Endothelial cell of umbilical vein (primary cell): ENCODE results near the gene LSM2. TPM values are rescaled to one million over a fixed set of nuclear protein-coding genes. Genes with fewer than 3 reads are reported as not detected.

ENCODE experiments used
- BruUV-seq: library from RNA; stranded (reverse); fragments of 400-500 nt; replicated peaks from 2 replicates; lab custom pipeline; 2021; lab: Mats Ljungman, UMichigan
- CTCF ChIA-PET: fragments of 300-600, 350-600 bp; sonication (Branson Sonifier 250); formaldehyde crosslinking; loops from one replicate; lab custom pipeline; 2021; ENCODE audit warnings: antibody characterized with exemption, inconsistent platforms; lab: Charles Lee
- POLR2A ChIA-PET: fragments of 300-600, 350-600 bp; sonication (Branson Sonifier 250); formaldehyde crosslinking; loops from one replicate; lab custom pipeline; 2021; ENCODE audit warnings: antibody characterized with exemption, inconsistent platforms; lab: Charles Lee
- DNase-seq: peaks from one replicate; pipeline ENCODE4 v3.0.0-alpha.2; 2011; ENCODE audit warnings: low read depth, low spot score
- FAIRE-seq: peaks from 2 replicates; lab custom pipeline; 2011; peaks lifted over from hg19 to GRCh38; lab: Jason Lieb, UNC
- H2AFZ ChIP-seq: 2 replicates; pipeline ENCODE4 v1.6.0; 2012; ENCODE audit warnings: low read depth, low read length, control low read depth, inconsistent platforms
- H3K27ac ChIP-seq: 2 replicates; pipeline ENCODE4 v1.5.1; 2011; ENCODE audit warnings: low read depth, mild to moderate bottlenecking, control low read depth, low read length, moderate library complexity; ENCODE audit not compliant: insufficient read depth
- H3K27me3 ChIP-seq, 2 experiments: 2 replicates each; pipeline versions ENCODE4 v1.6.0 to v1.6.1; 2011; ENCODE audit warnings: low read length in 2 of 2, mixed read lengths in 1 of 2; ENCODE audit not compliant: control insufficient read depth in 2 of 2, insufficient read depth in 2 of 2
- H3K36me3 ChIP-seq, 2 experiments: 2 replicates in 1 of 2; 3 replicates in 1 of 2; pipeline ENCODE4 v1.5.1; 2011; ENCODE audit warnings: low read length in 2 of 2, mild to moderate bottlenecking in 1 of 2, moderate library complexity in 1 of 2; ENCODE audit not compliant: control insufficient read depth in 2 of 2, insufficient read depth in 2 of 2; ENCODE audit errors: extremely low read depth in 1 of 2
- H3K4me1 ChIP-seq: 3 replicates; pipeline ENCODE4 v1.5.1; 2011; ENCODE audit warnings: mild to moderate bottlenecking, low read length; ENCODE audit not compliant: control insufficient read depth, insufficient read depth; ENCODE audit errors: extremely low read depth
- H3K4me2 ChIP-seq: 2 replicates; pipeline ENCODE4 v1.6.1; 2011; ENCODE audit warnings: low read length, control low read depth, mixed read lengths; ENCODE audit not compliant: insufficient read depth
- H3K4me3 ChIP-seq, 3 experiments: fragments of 200-600 bp in 1 of 3; sonication (generic), shearing (Covaris generic) in 1 of 3; replicated peaks in 1 of 3; 2 replicates each; pipeline ENCODE4 v1.5.1; 2011 to 2016; ENCODE audit warnings: control low read depth in 3 of 3, low read length in 3 of 3, mild to moderate bottlenecking in 2 of 3, inconsistent platforms in 1 of 3, low read depth in 1 of 3, moderate library complexity in 1 of 3; ENCODE audit not compliant: insufficient read depth in 1 of 3
- H3K79me2 ChIP-seq: 2 replicates; pipeline ENCODE4 v1.6.0; 2012; ENCODE audit warnings: low read length, inconsistent platforms; ENCODE audit not compliant: control insufficient read depth, insufficient read depth
- H3K9ac ChIP-seq: replicated peaks from 2 replicates; pipeline ENCODE3; 2011; ENCODE audit warnings: low read length, control low read depth; ENCODE audit not compliant: insufficient read depth; ENCODE audit errors: extremely low read depth
- H3K9me1 ChIP-seq: replicated peaks from 3 replicates; pipeline ENCODE4 v1.6.0; 2011; ENCODE audit warnings: mild to moderate bottlenecking, low read length; ENCODE audit not compliant: control insufficient read depth, insufficient read depth; ENCODE audit errors: extremely low read depth
- H3K9me3 ChIP-seq: replicated peaks from 2 replicates; pipeline ENCODE4 v1.5.1; 2012; ENCODE audit warnings: low read length, inconsistent platforms; ENCODE audit not compliant: control insufficient read depth, insufficient read depth
- H4K20me1 ChIP-seq: replicated peaks from 2 replicates; pipeline ENCODE3; 2011; ENCODE audit warnings: mild to moderate bottlenecking, low read length; ENCODE audit not compliant: control insufficient read depth, insufficient read depth; ENCODE audit errors: extremely low read depth
- EZH2 ChIP-seq: IDR thresholded peaks from 2 replicates; pipeline ENCODE4 v1.6.1; 2012; ENCODE audit warnings: borderline replicate concordance, low read depth, mild to moderate bottlenecking, moderate library complexity, low read length, inconsistent platforms; ENCODE audit not compliant: severe bottlenecking
- FOS ChIP-seq: IDR thresholded peaks from 2 replicates; pipeline ENCODE4 v1.6.1; 2011; ENCODE audit warnings: mild to moderate bottlenecking, low read length, moderate library complexity, borderline replicate concordance; ENCODE audit not compliant: insufficient read depth
- GATA2 ChIP-seq: IDR thresholded peaks from 2 replicates; pipeline ENCODE4 v1.7.0; 2011; ENCODE audit warnings: low read depth, mild to moderate bottlenecking, moderate library complexity, mixed read lengths, low read length; ENCODE audit not compliant: insufficient read length, insufficient read depth
- MYC ChIP-seq: IDR thresholded peaks from one replicate; pipeline ENCODE4 v1.6.1; 2011; ENCODE audit warnings: mild to moderate bottlenecking, low read depth, low read length
- POLR2A ChIP-seq: IDR thresholded peaks from 2 replicates; pipeline ENCODE4 v1.6.1; 2012; ENCODE audit warnings: low read depth, mild to moderate bottlenecking, control low read depth, low read length
- POLR2AphosphoS5 ChIP-seq: IDR thresholded peaks from 2 replicates; pipeline ENCODE4 v1.6.1; 2012; ENCODE audit warnings: low read depth, mild to moderate bottlenecking, control low read depth, low read length, moderate library complexity; ENCODE audit not compliant: insufficient read depth
- dilution Hi-C: fragments of 300-500 bp; cut with MboI; formaldehyde crosslinking; loops from one replicate; pipeline ENCODE4 v1.15.0; 2019; ENCODE audit warnings: low sequenced_read_pairs; ENCODE audit not compliant: extremely low pct_ligation_motif_present
- intact Hi-C: fragments of 100-400 bp; cut with micrococcal nuclease; formaldehyde crosslinking; loops from one replicate; pipeline ENCODE4 v1.10.0; 2022
- polyA plus RNA-seq, 4 experiments: library from polyadenylated mRNA; depleted of rRNA in 3 of 4; stranded (reverse) in 3 of 4; unstranded in 1 of 4; fragments of >200 nt; gene quantifications; 2 replicates each; pipeline versions ENCODE4 v1.2.1 to v1.2.3, GENCODE V29; 2011 to 2012; ENCODE audit warnings: missing spikeins in 1 of 4
- total RNA-seq: library from RNA; stranded (reverse); gene quantifications from 2 replicates; pipeline ENCODE4 v1.2.3, GENCODE V29; 2021
- TF ChIP-seq, protein P1 (sequence below), 2 donors: IDR thresholded peaks; 1 replicate in 1 of 2; 2 replicates in 1 of 2; pipeline ENCODE4 v1.5.1; 2011; ENCODE audit warnings: low read length in 2 of 2, mild to moderate bottlenecking in 2 of 2, moderate library complexity in 2 of 2, control low read depth in 1 of 2, inconsistent platforms in 1 of 2, low read depth in 1 of 2; ENCODE audit not compliant: insufficient read depth in 1 of 2; ENCODE audit errors: extremely low read depth in 1 of 2

The LSM2 gene
- total and polyA plus RNA-seq, 2 donors (not counting 3 experiments of a cell fraction or from before 2014, with no cell fraction given): 78.1 to 86.0 TPM

DNA sequence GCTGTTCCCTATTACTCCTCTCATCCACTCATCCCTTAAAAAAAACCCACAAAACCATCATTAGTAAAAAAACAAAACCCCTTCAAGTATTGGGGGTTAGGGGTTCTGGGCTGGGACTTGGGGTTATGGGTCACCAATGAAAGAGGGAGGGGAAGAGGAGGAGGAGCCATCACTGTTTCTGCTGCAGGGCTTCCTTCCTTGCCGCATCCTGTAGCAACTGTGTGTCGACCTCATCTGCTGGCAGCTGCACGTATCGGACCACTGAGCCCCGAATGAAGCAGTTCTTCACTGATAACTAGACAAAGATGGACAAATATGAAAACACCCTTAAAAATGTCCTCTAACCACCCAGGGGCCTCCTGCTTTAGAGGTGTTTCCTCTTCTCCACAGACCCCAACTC, 9.2 kb downstream of the LSM2 start:
- ChIA-PET POLR2A (no interaction called here), CTCF (interaction anchor here (2.5 kb wide), 1 partner anchor 17 kb away, joined by 18 read pairs; the partner anchor contains the start of genes HSPA1A and HSPA1L)
- Histone ChIP-seq H3K79me2 (peaks cover 18% of the 10 kb centered on the region), H3K9me1 (no peaks in the 10 kb centered on the region), H3K9me3 (no peaks in the 10 kb centered on the region), H2AFZ (no peak overlapping the region), H3K27me3 (no peaks in the 10 kb centered on the region), H3K27ac (no peak overlapping the region), H3K36me3 (no peaks in the 10 kb centered on the region), H4K20me1 (no peaks in the 10 kb centered on the region), H3K9ac (no peak overlapping the region), H3K4me1 (peaks cover 13% of the 10 kb centered on the region), H3K4me3 (no peak overlapping the region), H3K4me2 (no peak overlapping the region)
- dilution Hi-C loops: no loop called here
- DNase-seq (no peak), FAIRE-seq (no peak)
- intact Hi-C loops: no loop called here
- TF ChIP-seq GATA2 (no peak), MYC (no peak), FOS (no peak)
- TF ChIP-seq, protein P1, sequence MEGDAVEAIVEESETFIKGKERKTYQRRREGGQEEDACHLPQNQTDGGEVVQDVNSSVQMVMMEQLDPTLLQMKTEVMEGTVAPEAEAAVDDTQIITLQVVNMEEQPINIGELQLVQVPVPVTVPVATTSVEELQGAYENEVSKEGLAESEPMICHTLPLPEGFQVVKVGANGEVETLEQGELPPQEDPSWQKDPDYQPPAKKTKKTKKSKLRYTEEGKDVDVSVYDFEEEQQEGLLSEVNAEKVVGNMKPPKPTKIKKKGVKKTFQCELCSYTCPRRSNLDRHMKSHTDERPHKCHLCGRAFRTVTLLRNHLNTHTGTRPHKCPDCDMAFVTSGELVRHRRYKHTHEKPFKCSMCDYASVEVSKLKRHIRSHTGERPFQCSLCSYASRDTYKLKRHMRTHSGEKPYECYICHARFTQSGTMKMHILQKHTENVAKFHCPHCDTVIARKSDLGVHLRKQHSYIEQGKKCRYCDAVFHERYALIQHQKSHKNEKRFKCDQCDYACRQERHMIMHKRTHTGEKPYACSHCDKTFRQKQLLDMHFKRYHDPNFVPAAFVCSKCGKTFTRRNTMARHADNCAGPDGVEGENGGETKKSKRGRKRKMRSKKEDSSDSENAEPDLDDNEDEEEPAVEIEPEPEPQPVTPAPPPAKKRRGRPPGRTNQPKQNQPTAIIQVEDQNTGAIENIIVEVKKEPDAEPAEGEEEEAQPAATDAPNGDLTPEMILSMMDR (IDR thresholded peaks at IDR 0.05; ENCODE audit: extremely low read depth in 1 of 2, insufficient read depth in 1 of 2, low read depth in 1 of 2, low read length in 2 of 2): no peak
- no TSS peak for BruUV-seq

- peaks cover 15% of the 10 kb centered on the region for H3K4me1 ChIP-seq
- H4K20me1 ChIP-seq: no peaks in the 10 kb centered on the region
- dilution Hi-C loops (no loop called here), intact Hi-C loops (loop anchor here (1.0 kb wide), 1 partner anchor 9 kb away; the partner anchor contains the start of gene LSM2)
- no peak overlapping the region for H3K9ac ChIP-seq
- H2AFZ ChIP-seq: no peak overlapping the region
- ChIA-PET CTCF (interaction anchor here (1.2 to 2.7 kb wide), 3 partner anchors 10 to 59 kb away, joined by 4 to 28 read pairs (median 18); partner anchors contain the start of genes HSPA1A, HSPA1L and LSM2), POLR2A (no interaction called here)
- H3K9me3 ChIP-seq: no peaks in the 10 kb centered on the region
- TF ChIP-seq MYC (no peak), POLR2AphosphoS5 (no peak), EZH2 (no peak), POLR2A (no peak)
- TF ChIP-seq, protein P1 (IDR thresholded peaks at IDR 0.05; ENCODE audit: extremely low read depth in 1 of 2, insufficient read depth in 1 of 2, low read depth in 1 of 2, low read length in 2 of 2): no peak
- peaks cover 18% of the 10 kb centered on the region for H3K79me2 ChIP-seq
- no peak overlapping the region for H3K4me3 ChIP-seq
- H3K4me2 ChIP-seq: no peak overlapping the region
- H3K27ac ChIP-seq: no peak overlapping the region
- DNase-seq (no peak), FAIRE-seq (no peak)
- no peaks in the 10 kb centered on the region for H3K27me3 ChIP-seq
- no peaks in the 10 kb centered on the region for H3K36me3 ChIP-seq
- H3K9me1 ChIP-seq: no peaks in the 10 kb centered on the region
- no TSS peak for BruUV-seq
Observed at GRCh38 chr6:31796993-31797385, 9.8 kb downstream of the LSM2 start.
